HepG2 (cell line): Measurements from ENCODE around the gene LIFR. TPM values are rescaled to one million over a fixed set of nuclear protein-coding genes. Genes with fewer than 3 reads are reported as not detected.

Experiments
- ARID4A ChIP-seq: sonication (generic); formaldehyde crosslinking; IDR thresholded peaks from 2 replicates; pipeline ENCODE4 v1.5.0; 2020; ENCODE audit warnings: mild to moderate bottlenecking, missing genetic modification reagents, borderline replicate concordance
- ELF3 ChIP-seq: IDR thresholded peaks from 2 replicates; pipeline ENCODE4 v1.6.1; 2016; ENCODE audit warnings: missing genetic modification reagents, missing compliant biosample characterization
- HNF1A ChIP-seq, 2 experiments: sonication (generic) in 1 of 2; formaldehyde crosslinking in 1 of 2; IDR thresholded peaks; 2 replicates each; pipeline versions ENCODE4 v1.4.0 to v1.6.1; 2016 to 2020; ENCODE audit warnings: borderline replicate concordance in 1 of 2, low read depth in 1 of 2, mild to moderate bottlenecking in 1 of 2, missing genetic modification reagents in 1 of 2
- RARG ChIP-seq: sonication (generic); formaldehyde crosslinking; IDR thresholded peaks from 2 replicates; pipeline ENCODE4 v1.4.0; 2020; ENCODE audit warnings: low read depth, mild to moderate bottlenecking, missing genetic modification reagents
- USF2 ChIP-seq, 2 experiments: sonication (generic) in 1 of 2; formaldehyde crosslinking in 1 of 2; IDR thresholded peaks; 2 replicates each; pipeline versions ENCODE4 v1.5.1 to v1.6.1; 2011 to 2020; ENCODE audit warnings: borderline replicate concordance in 1 of 2, low read depth in 1 of 2, low read length in 1 of 2, mild to moderate bottlenecking in 1 of 2, missing genetic modification reagents in 1 of 2, moderate library complexity in 1 of 2
- ZFP91 ChIP-seq: sonication (generic); formaldehyde crosslinking; IDR thresholded peaks from 2 replicates; pipeline ENCODE4 v1.9.0; 2022; ENCODE audit warnings: missing genetic modification reagents, mild to moderate bottlenecking, borderline replicate concordance
- ZNF616 ChIP-seq: sonication (generic); formaldehyde crosslinking; IDR thresholded peaks from 2 replicates; pipeline ENCODE4 v1.5.0; 2020; ENCODE audit warnings: low read depth, mild to moderate bottlenecking, missing genetic modification reagents
- ZNF775 ChIP-seq: sonication (generic); formaldehyde crosslinking; IDR thresholded peaks from 2 replicates; pipeline ENCODE4 v1.4.0; 2020; ENCODE audit warnings: missing genetic modification reagents, mild to moderate bottlenecking, moderate library complexity, borderline replicate concordance
- ZNF790 ChIP-seq: sonication (generic); formaldehyde crosslinking; IDR thresholded peaks from 2 replicates; pipeline ENCODE4 v1.8.0; 2022; ENCODE audit warnings: missing genetic modification reagents, mild to moderate bottlenecking, borderline replicate concordance
- ZSCAN9 ChIP-seq: IDR thresholded peaks from 2 replicates; pipeline ENCODE4 v1.6.1; 2016; ENCODE audit warnings: borderline replicate concordance
- polyA plus RNA-seq, 8 experiments: library from polyadenylated mRNA; depleted of rRNA in 3 of 8; stranded (reverse) in 7 of 8; unstranded in 1 of 8; fragments of >200 nt; fragmentation: Illumina TruSeq in 4 of 8; extraction: Trizol in 4 of 8; gene quantifications; 2 replicates each; pipeline versions ENCODE4 v1.2.1 to v1.2.3, GENCODE V29; 2011 to 2016; ENCODE audit warnings: low read depth in 4 of 8, missing spikeins in 1 of 8, mixed read lengths in 1 of 8; ENCODE audit not compliant: insufficient read depth in 1 of 8
- total RNA-seq, 5 experiments: library from RNA; depleted of rRNA; stranded (reverse); fragments of >200 nt; fragmentation: Illumina TruSeq; extraction: Trizol; gene quantifications; 2 replicates each; pipeline ENCODE4 v1.2.3, GENCODE V29; 2016; ENCODE audit warnings: low read depth in 1 of 5

LIFR gene
- total and polyA plus RNA-seq, 2 of the 13 experiments (the other 11 are each of a cell fraction or from before 2014, with no cell fraction given): 6.3 to 25.2 TPM

- TF ChIP-seq ZNF775: 0 out of 2 replicates have a peak, but pooled peaks have one; percentile 10
- peak; percentile 58; the same call in 1 of the 2 replicates for TF ChIP-seq ZSCAN9
- TF ChIP-seq ZNF790 (CRISPR knock-in tag): no peak
- TF ChIP-seq ELF3 (CRISPR knock-in tag): peak; percentile 63
- no peak for TF ChIP-seq ZFP91
- TF ChIP-seq ZNF616 (CRISPR knock-in tag): no peak
- no peak for TF ChIP-seq RARG (CRISPR knock-in tag)
- peak; percentile 57; the same call in 1 of the 2 replicates for TF ChIP-seq ARID4A (CRISPR knock-in tag)
- no peak for TF ChIP-seq HNF1A (IDR thresholded peaks at IDR 0.05; ENCODE audit: low read depth)
- peak; percentile 38; the same call in 1 of the 2 replicates for TF ChIP-seq HNF1A (CRISPR knock-in tag; IDR thresholded peaks at IDR 0.05; ENCODE audit: borderline replicate concordance)
- no peak for TF ChIP-seq USF2 (IDR thresholded peaks at IDR 0.05; ENCODE audit: low read depth, low read length)
- no peak for TF ChIP-seq USF2 (CRISPR knock-in tag; IDR thresholded peaks at IDR 0.05; ENCODE audit: borderline replicate concordance)
These were observed 28.2 kb downstream of the LIFR start (continued) for GRCh38 chr5:38528162-38528703.
